Psoas muscle (tissue), 8 donors: ENCODE results near the gene MEG3. TPM values are rescaled to one million over a fixed set of nuclear protein-coding genes. Genes with fewer than 3 reads are reported as not detected.

Experiments used
- ATAC-seq, 4 donors: fragments of 200-7000 bp; cut with Tn5 transposase; one replicate each; pipeline ENCODE4 v1.9.1; 2020; ENCODE audit warnings: moderate library complexity in 3 of 4, mild to moderate bottlenecking in 2 of 4
- DNase-seq, 2 donors: peaks; one replicate each; pipeline ENCODE4 v3.0.0-alpha.2; 2020
- H3K27ac ChIP-seq: fragments of 200-600 bp; one replicate; pipeline ENCODE4 v1.8.0; 2022
- H3K27me3 ChIP-seq, 3 donors: fragments of 200-600 bp in 1 of 3; one replicate each; pipeline versions ENCODE4 v1.6.1 to v1.8.0; 2013 to 2022; ENCODE audit warnings: low read length in 2 of 3, mild to moderate bottlenecking in 2 of 3, moderate library complexity in 1 of 3; ENCODE audit not compliant: insufficient read depth in 3 of 3
- H3K36me3 ChIP-seq, 2 donors: fragments of 200-600 bp in 1 of 2; one replicate each; pipeline versions ENCODE4 v1.6.1 to v1.8.0; 2013 to 2022; ENCODE audit warnings: low read depth in 1 of 2, mild to moderate bottlenecking in 1 of 2, moderate library complexity in 1 of 2; ENCODE audit not compliant: insufficient read depth in 1 of 2
- H3K4me1 ChIP-seq: fragments of 200-600 bp; one replicate; pipeline ENCODE4 v1.8.0; 2022
- H3K4me3 ChIP-seq: fragments of 200-600 bp; one replicate; pipeline ENCODE4 v1.8.0; 2022; ENCODE audit warnings: mild to moderate bottlenecking
- H3K9me3 ChIP-seq: fragments of 200-600 bp; one replicate; pipeline ENCODE4 v1.8.0; 2022
- CTCF ChIP-seq: fragments of 200-600 bp; IDR thresholded peaks from one replicate; pipeline ENCODE4 v1.8.0; 2022; ENCODE audit warnings: antibody characterized with exemption
- WGBS, 3 donors: extraction: QIAGEN DNeasy Blood & Tissue Kit; methylation state at CpG; one replicate each; pipeline versions ENCODE4 v1.1.6 to v1.1.7; 2013; 5-methylcytosine and 5-hydroxymethylcytosine counted together
- intact Hi-C, 2 donors: fragments of 100-400 bp; cut with DNase I; formaldehyde crosslinking; loops; one replicate each; pipeline versions ENCODE4 v1.11.0 to v1.14.2; 2022
- polyA plus RNA-seq, 3 donors: library from polyadenylated mRNA; stranded (reverse); fragments of 200-250 nt; gene quantifications; one replicate each; pipeline ENCODE4 v1.2.3, GENCODE V29; 2013
- total RNA-seq, 4 donors: library from RNA; stranded (reverse); fragmentation: NEBNext Ultra II Directional in 2 of 4; extraction: Animal tissue kit (Norgen Biotek cat#: 25700) in 2 of 4; gene quantifications; one replicate each; pipeline versions ENCODE4 v1.2.1 to v1.2.4, GENCODE V29; 2021 to 2023
- donor health status: healthy with polysubstance abuse.
- donor health status: DM: no; HTN: no; CAD: no; lungs with moderate emphysema.
- donor health status: Bipolar disorder and iron deficiency.
- donor health status: healthy.
- donor health status: DM: yes; HTN: yes; CAD: no.
- donor health status: DM: no; HTN: no; CAD: no.
- donor health status: DM: no; HTN: no; CAD: no.
- donor health status: DM: yes; HTN: yes; CAD: no.

Gene MEG3
- total and polyA plus RNA-seq, 7 donors = 17.8 to 52.6 (median 24.9) TPM

GRCh38 chr14:100864960-100865681 is 39.2 kb downstream of the MEG3 start:
- ATAC-seq (no peak), DNase-seq (peak in 1 of 2 donors; percentile 42)
- Histone ChIP-seq H3K4me3 (no peak overlapping the region), H3K36me3 (no peaks in the 10 kb centered on the region), H3K4me1 (no peaks in the 10 kb centered on the region), H3K9me3 (no peaks in the 10 kb centered on the region), H3K27ac (no peak overlapping the region), H3K27me3 (no peaks in the 10 kb centered on the region)
- intact Hi-C loops = no loop called here
- 50 to 63% (median 54%) methylated on average over 9 of the region's 9 CpGs for WGBS, 3 donors
- TF ChIP-seq CTCF = no peak

GRCh38 chr14:100865682-100866591 is 40.0 kb downstream of the MEG3 start:
- 77 to 82% (median 81%) methylated on average over 22 of the region's 22 CpGs for WGBS, 3 donors
- Histone ChIP-seq H3K9me3 (no peaks in the 10 kb centered on the region), H3K27ac (no peak overlapping the region), H3K4me3 (no peak overlapping the region), H3K27me3 (no peaks in the 10 kb centered on the region), H3K36me3 (no peaks in the 10 kb centered on the region), H3K4me1 (no peaks in the 10 kb centered on the region)
- no peak for TF ChIP-seq CTCF
- DNase-seq (peak in 1 of 2 donors; percentile 30), ATAC-seq (no peak)
- intact Hi-C loops = no loop called here

GRCh38 chr14:100866666-100867630 is 41.0 kb downstream of the MEG3 start:
- no peaks in the 10 kb centered on the region for H3K9me3 ChIP-seq
- no peak overlapping the region for H3K27ac ChIP-seq
- intact Hi-C loops = no loop called here
- no peaks in the 10 kb centered on the region for H3K27me3 ChIP-seq
- no peak for TF ChIP-seq CTCF
- H3K36me3 ChIP-seq = no peaks in the 10 kb centered on the region
- DNase-seq = peak in 1 of 2 donors; percentile 41
- no peaks in the 10 kb centered on the region for H3K4me1 ChIP-seq
- H3K4me3 ChIP-seq = no peak overlapping the region
- 84 to 85% (median 85%) methylated on average over 18 of the region's 18 CpGs for WGBS, 3 donors
- ATAC-seq = no peak

GRCh38 chr14:100867631-100868315 is 41.9 kb downstream of the MEG3 start:
- 76 to 83% (median 76%) methylated on average over 10 to 13 of the region's 13 CpGs for WGBS, 3 donors
- no peaks in the 10 kb centered on the region for H3K36me3 ChIP-seq
- ATAC-seq = no peak

More at GRCh38 chr14:100867631-100868315, 41.9 kb downstream of the MEG3 start:
- Histone ChIP-seq H3K27ac (no peak overlapping the region), H3K4me1 (no peaks in the 10 kb centered on the region), H3K9me3 (no peaks in the 10 kb centered on the region), H3K27me3 (no peaks in the 10 kb centered on the region), H3K4me3 (no peak overlapping the region)
- intact Hi-C loops = no loop called here
- peak in 1 of 2 donors; percentile 36 for DNase-seq
- no peak for TF ChIP-seq CTCF
